ENCODE data around the gene IGFL4. TPM values are rescaled to one million over a fixed set of nuclear protein-coding genes. Genes with fewer than 3 reads are reported as not detected.
"Not testable (repeated sequence)": the region's sequence is repeated elsewhere in the genome, so short reads cannot be mapped to it uniquely, and the experiment has no call there.

IGFL4 gene
- total and polyA plus RNA-seq, 2 of the 13 experiments (the other 11 are each of a cell fraction or from before 2014, with no cell fraction given) = 1.2 to 1.4 TPM

DNA sequence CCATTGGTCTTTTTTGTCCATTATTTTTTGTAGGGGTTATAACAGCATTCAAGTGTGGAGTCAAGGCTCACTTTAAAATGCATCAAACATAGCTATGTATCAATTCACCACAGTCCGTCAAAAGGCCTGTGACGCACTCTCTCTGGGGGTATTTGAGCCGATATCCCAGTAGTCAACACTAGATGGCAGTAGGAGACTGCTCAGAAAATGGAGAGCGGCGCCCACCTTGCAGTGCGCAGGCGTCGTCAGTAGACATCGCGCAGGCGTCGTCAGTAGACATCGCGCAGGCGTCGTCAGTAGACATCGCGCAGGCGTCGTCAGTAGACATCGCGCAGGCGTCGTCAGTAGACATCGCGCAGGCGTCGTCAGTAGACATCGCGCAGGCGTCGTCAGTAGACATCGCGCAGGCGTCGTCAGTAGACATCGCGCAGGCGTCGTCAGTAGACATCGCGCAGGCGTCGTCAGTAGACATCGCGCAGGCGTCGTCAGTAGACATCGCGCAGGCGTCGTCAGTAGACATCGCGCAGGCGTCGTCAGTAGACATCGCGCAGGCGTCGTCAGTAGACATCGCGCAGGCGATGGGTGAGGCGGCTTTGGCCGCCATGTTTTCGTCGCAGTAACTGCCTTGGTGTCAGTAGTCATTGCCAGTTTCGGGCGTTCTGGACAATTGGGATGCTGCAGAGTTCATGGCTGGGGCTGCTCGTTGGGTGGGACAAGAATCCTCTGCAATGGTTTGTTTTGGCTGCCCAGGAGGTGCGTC is 38.0 kb upstream of the IGFL4 start:
- H4K20me1 ChIP-seq (ENCODE audit: insufficient read depth, low read length); H3K36me3 ChIP-seq (replicated peaks in 1 of 2; ENCODE audit: control insufficient read depth in 1 of 2, insufficient read depth in 2 of 2, low read length in 2 of 2); H2AFZ ChIP-seq (ENCODE audit: low read length); H3K4me3 ChIP-seq (replicated peaks in 1 of 3; ENCODE audit: insufficient read depth in 1 of 3, low read depth in 2 of 3, low read length in 3 of 3); BruUV-seq (replicated peaks); POLR2A ChIA-PET; H3K27ac ChIP-seq (ENCODE audit: extremely low read length, insufficient read depth, low read length); H3K79me2 ChIP-seq (ENCODE audit: insufficient read depth, low read length); FAIRE-seq; H3K9ac ChIP-seq (ENCODE audit: insufficient read depth, low read depth, low read length); H3K9me3 ChIP-seq (ENCODE audit: low read length); H3K27me3 ChIP-seq (ENCODE audit: control insufficient read depth in 1 of 2, insufficient read depth in 2 of 2, low read length in 2 of 2); H3K4me2 ChIP-seq (ENCODE audit: low read depth, low read length): not testable (repeated sequence)
- CTCF ChIA-PET (ENCODE audit: low intra/inter-chr PET ratio, low total read pairs) = interaction anchor here (1.7 to 4.6 kb wide), 6 partner anchors 11 to 262 kb away, joined by 5 to 166 read pairs (median 8); no protein-coding TSS in a partner anchor
- in situ Hi-C loops (cut with HindIII; ENCODE audit: extremely low pct_ligation_motif_present, low pct_unique_long_range_greater_than_20kb) (loop anchor here (5.0 to 10.0 kb wide), 2 partner anchors 51 to 174 kb away; partner anchors contain the start of gene MYPOP), intact Hi-C loops (cut with micrococcal nuclease; ENCODE audit: unreplicated experiment) (loop anchor here (5.0 kb wide), 1 partner anchor 261 kb away; the partner anchor contains the start of gene RSPH6A)
- DNase-seq (ENCODE audit: low spot score) = peak; percentile 50
- WGBS (ENCODE audit: low lambda C conversion rate) = 61% methylated on average over 45 of the region's 71 CpGs
- peak; percentile 23; the same call in 2 of the 3 replicates for ATAC-seq
- peak; percentile 62 for TF ChIP-seq HOXA3 (CRISPR knock-in tag; IDR thresholded peaks at IDR 0.05)
- TF ChIP-seq SMC3 (IDR thresholded peaks at IDR 0.05; ENCODE audit: low read length) = 0 out of 2 replicates have a peak, but pooled peaks have one; percentile 27
- TF ChIP-seq, protein P1, sequence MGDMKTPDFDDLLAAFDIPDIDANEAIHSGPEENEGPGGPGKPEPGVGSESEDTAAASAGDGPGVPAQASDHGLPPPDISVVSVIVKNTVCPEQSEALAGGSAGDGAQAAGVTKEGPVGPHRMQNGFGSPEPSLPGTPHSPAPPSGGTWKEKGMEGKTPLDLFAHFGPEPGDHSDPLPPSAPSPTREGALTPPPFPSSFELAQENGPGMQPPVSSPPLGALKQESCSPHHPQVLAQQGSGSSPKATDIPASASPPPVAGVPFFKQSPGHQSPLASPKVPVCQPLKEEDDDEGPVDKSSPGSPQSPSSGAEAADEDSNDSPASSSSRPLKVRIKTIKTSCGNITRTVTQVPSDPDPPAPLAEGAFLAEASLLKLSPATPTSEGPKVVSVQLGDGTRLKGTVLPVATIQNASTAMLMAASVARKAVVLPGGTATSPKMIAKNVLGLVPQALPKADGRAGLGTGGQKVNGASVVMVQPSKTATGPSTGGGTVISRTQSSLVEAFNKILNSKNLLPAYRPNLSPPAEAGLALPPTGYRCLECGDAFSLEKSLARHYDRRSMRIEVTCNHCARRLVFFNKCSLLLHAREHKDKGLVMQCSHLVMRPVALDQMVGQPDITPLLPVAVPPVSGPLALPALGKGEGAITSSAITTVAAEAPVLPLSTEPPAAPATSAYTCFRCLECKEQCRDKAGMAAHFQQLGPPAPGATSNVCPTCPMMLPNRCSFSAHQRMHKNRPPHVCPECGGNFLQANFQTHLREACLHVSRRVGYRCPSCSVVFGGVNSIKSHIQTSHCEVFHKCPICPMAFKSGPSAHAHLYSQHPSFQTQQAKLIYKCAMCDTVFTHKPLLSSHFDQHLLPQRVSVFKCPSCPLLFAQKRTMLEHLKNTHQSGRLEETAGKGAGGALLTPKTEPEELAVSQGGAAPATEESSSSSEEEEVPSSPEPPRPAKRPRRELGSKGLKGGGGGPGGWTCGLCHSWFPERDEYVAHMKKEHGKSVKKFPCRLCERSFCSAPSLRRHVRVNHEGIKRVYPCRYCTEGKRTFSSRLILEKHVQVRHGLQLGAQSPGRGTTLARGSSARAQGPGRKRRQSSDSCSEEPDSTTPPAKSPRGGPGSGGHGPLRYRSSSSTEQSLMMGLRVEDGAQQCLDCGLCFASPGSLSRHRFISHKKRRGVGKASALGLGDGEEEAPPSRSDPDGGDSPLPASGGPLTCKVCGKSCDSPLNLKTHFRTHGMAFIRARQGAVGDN (CRISPR knock-in tag; IDR thresholded peaks at IDR 0.05) = peak; percentile 24; the same call in 1 of the 2 replicates
- TF ChIP-seq STAG1 (CRISPR knock-in tag; IDR thresholded peaks at IDR 0.05) = peak; percentile 72
- TF ChIP-seq, protein P2, sequence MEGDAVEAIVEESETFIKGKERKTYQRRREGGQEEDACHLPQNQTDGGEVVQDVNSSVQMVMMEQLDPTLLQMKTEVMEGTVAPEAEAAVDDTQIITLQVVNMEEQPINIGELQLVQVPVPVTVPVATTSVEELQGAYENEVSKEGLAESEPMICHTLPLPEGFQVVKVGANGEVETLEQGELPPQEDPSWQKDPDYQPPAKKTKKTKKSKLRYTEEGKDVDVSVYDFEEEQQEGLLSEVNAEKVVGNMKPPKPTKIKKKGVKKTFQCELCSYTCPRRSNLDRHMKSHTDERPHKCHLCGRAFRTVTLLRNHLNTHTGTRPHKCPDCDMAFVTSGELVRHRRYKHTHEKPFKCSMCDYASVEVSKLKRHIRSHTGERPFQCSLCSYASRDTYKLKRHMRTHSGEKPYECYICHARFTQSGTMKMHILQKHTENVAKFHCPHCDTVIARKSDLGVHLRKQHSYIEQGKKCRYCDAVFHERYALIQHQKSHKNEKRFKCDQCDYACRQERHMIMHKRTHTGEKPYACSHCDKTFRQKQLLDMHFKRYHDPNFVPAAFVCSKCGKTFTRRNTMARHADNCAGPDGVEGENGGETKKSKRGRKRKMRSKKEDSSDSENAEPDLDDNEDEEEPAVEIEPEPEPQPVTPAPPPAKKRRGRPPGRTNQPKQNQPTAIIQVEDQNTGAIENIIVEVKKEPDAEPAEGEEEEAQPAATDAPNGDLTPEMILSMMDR (CRISPR knock-in tag; IDR thresholded peaks at IDR 0.05) = peak; percentile 79
- TF ChIP-seq RAD21 (CRISPR knock-in tag; IDR thresholded peaks at IDR 0.05) = peak; percentile 47
- H3K4me1 ChIP-seq (ENCODE audit: insufficient read depth, low read length) = peaks cover 17% of the 10 kb centered on the region
